ENCODE results near the gene UBE2I.
"Not testable (repeated sequence)": the region's sequence is repeated elsewhere in the genome, so short reads cannot be mapped to it uniquely, and the experiment has no call there.

Gene UBE2I

GRCh38 chr16:1265826-1266225, 43.6 kb upstream of the UBE2I start:
- Histone ChIP-seq H3K9ac (ENCODE audit: low read length) (no peak overlapping the region), H3F3A (ENCODE audit: insufficient read depth) (no peaks in the 10 kb centered on the region), H3K4me3 (ENCODE audit: insufficient read depth, low read length, poor library complexity, severe bottlenecking) (no peak overlapping the region), H3K27me3 (ENCODE audit: low read length) (no peaks in the 10 kb centered on the region), H4K20me1 (ENCODE audit: low read depth, low read length) (no peaks in the 10 kb centered on the region), H2AFZ (ENCODE audit: low read depth, low read length, severe bottlenecking) (no peak overlapping the region), H3K4me2 (ENCODE audit: low read depth, low read length, poor library complexity, severe bottlenecking) (no peak overlapping the region), H3K27ac (ENCODE audit: low read depth, low read length) (no peak overlapping the region), H3K36me3 (ENCODE audit: low read length) (no peaks in the 10 kb centered on the region), H3K79me2 (ENCODE audit: insufficient read depth, low read length) (no peaks in the 10 kb centered on the region), H3K9me2 (replicated peaks; ENCODE audit: insufficient read depth, low read length) (no peaks in the 10 kb centered on the region), H3K9me3 (ENCODE audit: insufficient read depth, low read length) (0 out of 2 replicates have a peak, but pooled peaks cover 9% of the 10 kb centered on the region)
- no peak for TF ChIP-seq EZH2phosphoT487 (conservative IDR thresholded peaks at IDR 0.05; ENCODE audit: low read length)
- TF ChIP-seq, protein P1, sequence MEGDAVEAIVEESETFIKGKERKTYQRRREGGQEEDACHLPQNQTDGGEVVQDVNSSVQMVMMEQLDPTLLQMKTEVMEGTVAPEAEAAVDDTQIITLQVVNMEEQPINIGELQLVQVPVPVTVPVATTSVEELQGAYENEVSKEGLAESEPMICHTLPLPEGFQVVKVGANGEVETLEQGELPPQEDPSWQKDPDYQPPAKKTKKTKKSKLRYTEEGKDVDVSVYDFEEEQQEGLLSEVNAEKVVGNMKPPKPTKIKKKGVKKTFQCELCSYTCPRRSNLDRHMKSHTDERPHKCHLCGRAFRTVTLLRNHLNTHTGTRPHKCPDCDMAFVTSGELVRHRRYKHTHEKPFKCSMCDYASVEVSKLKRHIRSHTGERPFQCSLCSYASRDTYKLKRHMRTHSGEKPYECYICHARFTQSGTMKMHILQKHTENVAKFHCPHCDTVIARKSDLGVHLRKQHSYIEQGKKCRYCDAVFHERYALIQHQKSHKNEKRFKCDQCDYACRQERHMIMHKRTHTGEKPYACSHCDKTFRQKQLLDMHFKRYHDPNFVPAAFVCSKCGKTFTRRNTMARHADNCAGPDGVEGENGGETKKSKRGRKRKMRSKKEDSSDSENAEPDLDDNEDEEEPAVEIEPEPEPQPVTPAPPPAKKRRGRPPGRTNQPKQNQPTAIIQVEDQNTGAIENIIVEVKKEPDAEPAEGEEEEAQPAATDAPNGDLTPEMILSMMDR (IDR thresholded peaks at IDR 0.05; ENCODE audit: insufficient read depth, low read length, poor library complexity, severe bottlenecking): no peak

GRCh38 chr16:1269418-1269817, 40.0 kb upstream of the UBE2I start:
- not testable (repeated sequence) for H3K36me3 ChIP-seq (ENCODE audit: low read length); H4K20me1 ChIP-seq (ENCODE audit: low read depth, low read length); H3K4me3 ChIP-seq (ENCODE audit: insufficient read depth, low read length, poor library complexity, severe bottlenecking); H3K9ac ChIP-seq (ENCODE audit: low read length); H2AFZ ChIP-seq (ENCODE audit: low read depth, low read length, severe bottlenecking); H3F3A ChIP-seq (ENCODE audit: insufficient read depth); H3K9me2 ChIP-seq (replicated peaks; ENCODE audit: insufficient read depth, low read length); H3K27me3 ChIP-seq (ENCODE audit: low read length); H3K4me2 ChIP-seq (ENCODE audit: low read depth, low read length, poor library complexity, severe bottlenecking); H3K9me3 ChIP-seq (ENCODE audit: insufficient read depth, low read length); H3K79me2 ChIP-seq (ENCODE audit: insufficient read depth, low read length); H3K27ac ChIP-seq (ENCODE audit: low read depth, low read length)

- TF ChIP-seq EZH2phosphoT487 (conservative IDR thresholded peaks at IDR 0.05; ENCODE audit: low read length): no peak
- TF ChIP-seq, protein P1 (IDR thresholded peaks at IDR 0.05; ENCODE audit: insufficient read depth, low read length, poor library complexity, severe bottlenecking): no peak
- Histone ChIP-seq H3K9me3 (ENCODE audit: insufficient read depth, low read length) (no peaks in the 10 kb centered on the region), H3K36me3 (ENCODE audit: low read length) (no peaks in the 10 kb centered on the region), H4K20me1 (ENCODE audit: low read depth, low read length) (no peaks in the 10 kb centered on the region), H3K9me2 (replicated peaks; ENCODE audit: insufficient read depth, low read length) (no peaks in the 10 kb centered on the region), H3K79me2 (ENCODE audit: insufficient read depth, low read length) (no peaks in the 10 kb centered on the region), H3K4me3 (ENCODE audit: insufficient read depth, low read length, poor library complexity, severe bottlenecking) (no peak overlapping the region), H3K4me2 (ENCODE audit: low read depth, low read length, poor library complexity, severe bottlenecking) (no peak overlapping the region), H3K27me3 (ENCODE audit: low read length) (no peaks in the 10 kb centered on the region), H2AFZ (ENCODE audit: low read depth, low read length, severe bottlenecking) (no peak overlapping the region), H3F3A (ENCODE audit: insufficient read depth) (peaks cover 5% of the 10 kb centered on the region; the same call in 1 of the 2 replicates), H3K27ac (ENCODE audit: low read depth, low read length) (peak overlapping the region; percentile 30), H3K9ac (ENCODE audit: low read length) (no peak overlapping the region)
Observed at GRCh38 chr16:1271380-1271723, 38.1 kb upstream of the UBE2I start.

- not testable (repeated sequence) for H4K20me1 ChIP-seq (ENCODE audit: low read depth, low read length); H3K36me3 ChIP-seq (ENCODE audit: low read length); H3K9me2 ChIP-seq (replicated peaks; ENCODE audit: insufficient read depth, low read length); H3K9me3 ChIP-seq (ENCODE audit: insufficient read depth, low read length); H3F3A ChIP-seq (ENCODE audit: insufficient read depth); H3K79me2 ChIP-seq (ENCODE audit: insufficient read depth, low read length); H3K4me3 ChIP-seq (ENCODE audit: insufficient read depth, low read length, poor library complexity, severe bottlenecking); H3K27me3 ChIP-seq (ENCODE audit: low read length)
- peak overlapping the region; percentile 77 for H3K27ac ChIP-seq (ENCODE audit: low read depth, low read length)
- H2AFZ ChIP-seq (ENCODE audit: low read depth, low read length, severe bottlenecking): peak overlapping the region; percentile 37
- peak overlapping the region; percentile 61 for H3K4me2 ChIP-seq (ENCODE audit: low read depth, low read length, poor library complexity, severe bottlenecking)
- H3K9ac ChIP-seq (ENCODE audit: low read length): peak overlapping the region; percentile 37; the same call in 1 of the 2 replicates
Observed at GRCh38 chr16:1271724-1272413, 37.6 kb upstream of the UBE2I start.

All from SU-DHL-6 (cell line).